ENCODE results near the gene TINAG.

The TINAG gene

GRCh38 chr6:54308289-54308985, at the start of gene TINAG:
TSS of gene TINAG (plus strand) at chr6:54308441. CDS start at chr6:54308551, 110 bp downstream.
- DNase-seq: no peak

GRCh38 chr6:54260025-54260424, 48.2 kb upstream of the TINAG start:
- DNase-seq: no peak

- DNase-seq: no peak
These were observed 45.7 kb upstream of the TINAG start for GRCh38 chr6:54262499-54262898.

DNA sequence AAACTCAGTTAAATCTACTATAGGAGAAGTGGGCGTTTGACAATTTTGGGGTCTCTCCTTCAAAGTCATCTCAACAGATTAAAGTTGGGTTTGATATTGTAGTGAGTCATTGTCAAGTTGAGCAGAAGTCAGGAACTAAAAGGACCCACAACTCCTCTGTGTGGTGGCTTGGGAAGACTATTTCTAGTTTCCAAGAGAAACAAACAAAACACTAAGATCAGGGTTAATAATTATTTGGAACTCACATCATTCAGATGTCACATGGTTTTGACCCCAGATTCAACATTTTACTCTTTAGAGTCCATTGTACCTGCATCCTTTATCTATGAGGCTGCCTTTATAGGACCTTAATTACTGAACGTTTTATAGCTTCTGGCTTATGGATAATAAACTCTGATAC, 45.3 kb upstream of the TINAG start:
- DNase-seq: no peak

- no peak for DNase-seq
These were observed 43.5 kb upstream of the TINAG start for GRCh38 chr6:54264581-54265272.

DNA sequence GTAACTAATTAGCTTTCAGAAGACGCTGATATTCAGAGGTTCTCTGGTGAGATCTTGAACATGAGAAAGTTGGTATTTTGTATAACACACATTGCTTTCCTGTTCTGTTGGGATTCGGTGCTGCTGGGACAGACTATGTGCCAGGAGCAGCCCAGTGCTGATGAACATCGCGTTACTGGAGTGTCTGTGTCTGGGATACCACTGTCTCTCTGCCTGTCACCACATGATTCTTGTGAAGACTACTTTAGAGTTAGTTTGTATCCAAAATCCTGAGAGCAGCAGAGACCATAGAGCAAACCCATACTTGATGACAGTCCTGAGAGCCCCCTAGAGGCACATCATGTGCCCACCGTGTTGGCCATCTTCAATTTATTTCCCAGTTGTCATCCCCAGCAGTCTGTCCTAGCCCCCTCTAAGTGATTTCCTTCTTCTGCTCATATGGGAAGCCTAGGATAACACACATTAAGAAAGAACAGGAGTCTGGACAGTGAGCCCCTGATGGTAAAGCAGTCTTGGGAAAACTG, 41.8 kb upstream of the TINAG start:
- DNase-seq: no peak

- DNase-seq: peak; percentile 56
These were observed 40.4 kb upstream of the TINAG start for GRCh38 chr6:54267798-54268197.

- DNase-seq: no peak
These were observed 34.9 kb upstream of the TINAG start for GRCh38 chr6:54273214-54273820.

GRCh38 chr6:54274383-54274782, 33.9 kb upstream of the TINAG start:
- no peak for DNase-seq

DNA sequence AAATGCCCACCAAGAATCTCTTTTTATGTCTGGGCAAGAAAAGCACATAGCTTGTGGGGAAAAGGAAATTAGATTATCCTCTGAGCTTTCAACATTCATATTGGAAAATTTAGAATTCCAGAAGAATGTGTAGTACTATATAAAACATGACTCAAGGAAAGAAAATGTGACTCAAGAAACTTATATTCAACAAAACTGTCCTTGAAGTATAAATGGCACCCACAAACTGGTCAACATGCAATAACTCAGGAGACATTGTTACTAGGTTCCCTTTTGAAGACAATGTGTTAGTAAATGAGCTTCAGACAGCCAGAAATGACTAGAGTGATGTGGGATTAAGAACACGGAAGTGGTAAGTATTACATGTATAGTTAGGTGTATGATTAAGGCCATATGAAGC, 26.1 kb upstream of the TINAG start:
- DNase-seq: no peak

- DNase-seq: no peak
These were observed 23.9 kb upstream of the TINAG start for GRCh38 chr6:54284161-54284860.

- no peak for DNase-seq
These were observed 22.6 kb upstream of the TINAG start for GRCh38 chr6:54285595-54285994.

DNA sequence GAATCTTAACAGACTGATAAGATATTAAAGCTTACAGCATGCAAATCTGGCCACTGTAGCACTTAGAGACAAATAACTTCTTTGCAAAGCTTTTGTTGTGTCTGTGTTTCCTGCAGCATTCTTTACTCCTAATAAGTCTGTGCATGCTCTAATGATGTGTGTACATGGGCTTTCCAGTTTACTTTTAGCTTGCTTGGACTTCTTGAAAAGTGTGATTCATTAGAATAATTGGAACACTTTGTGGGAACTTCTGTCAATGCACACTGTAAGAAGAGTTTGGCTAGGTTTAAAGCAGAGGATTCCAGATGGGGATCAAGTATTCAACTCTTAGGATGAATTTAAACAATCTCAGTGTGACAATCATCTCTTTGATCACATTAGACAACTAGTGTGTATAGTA, 22.1 kb upstream of the TINAG start:
- DNase-seq: no peak

DNA sequence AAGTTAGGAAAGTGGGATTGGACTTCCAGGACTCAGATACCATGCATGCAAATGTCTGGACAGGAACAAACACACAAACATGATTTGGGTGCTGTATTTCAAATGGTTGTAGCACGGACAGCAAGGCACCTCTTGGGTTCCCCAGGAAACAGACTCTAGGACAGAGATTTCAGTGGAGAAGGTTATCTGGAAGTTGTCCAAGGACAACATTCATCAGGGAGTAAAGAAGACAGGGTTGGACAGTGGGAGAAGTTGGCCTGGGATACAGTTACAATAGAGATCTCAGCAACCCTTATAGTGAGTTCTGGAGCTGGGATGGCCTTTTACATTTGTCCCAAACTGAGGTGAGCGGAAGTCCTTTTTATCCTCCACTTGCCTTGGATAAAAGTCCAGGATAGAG, 19.8 kb upstream of the TINAG start:
- DNase-seq: no peak

GRCh38 chr6:54289426-54289825, 18.8 kb upstream of the TINAG start:
- no peak for DNase-seq

GRCh38 chr6:54291146-54291545, 17.1 kb upstream of the TINAG start:
- no peak for DNase-seq

- no peak for DNase-seq
These were observed 16.5 kb upstream of the TINAG start for GRCh38 chr6:54291738-54292137.

- DNase-seq: no peak
These were observed 13.2 kb upstream of the TINAG start for GRCh38 chr6:54294965-54295532.

DNA sequence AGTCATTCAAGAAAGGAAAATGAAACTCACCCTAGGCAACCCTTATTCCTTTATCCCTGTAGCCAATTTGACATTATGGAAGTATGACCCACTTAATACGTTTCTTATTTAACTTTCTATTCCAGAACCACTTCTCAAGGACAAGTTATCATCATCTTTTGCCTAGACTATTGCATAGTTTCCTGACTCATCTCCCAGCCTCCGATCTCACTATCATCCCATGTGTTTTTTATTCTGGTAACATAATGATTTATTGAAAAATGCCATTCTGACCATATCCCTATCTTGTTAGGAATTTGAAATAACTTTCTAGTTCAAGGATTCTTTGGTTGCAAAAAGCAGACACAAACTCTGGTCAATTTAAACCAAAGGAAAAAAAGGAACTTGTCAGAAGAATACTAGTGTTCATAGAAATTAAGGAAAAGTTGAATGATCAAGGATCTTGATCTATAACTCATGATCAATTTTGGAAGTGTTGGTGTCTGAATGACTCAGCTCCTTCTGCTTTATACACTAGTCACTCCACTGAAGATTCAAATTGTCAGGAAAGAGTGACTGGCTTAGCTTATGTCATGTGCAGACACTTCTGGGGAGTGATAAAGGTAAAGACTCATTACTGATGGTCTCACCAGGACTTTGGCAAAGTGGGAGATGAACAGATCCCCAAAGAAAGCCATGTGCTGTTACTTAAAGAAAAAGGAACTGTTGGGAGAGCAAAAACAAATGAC, 8.5 kb upstream of the TINAG start:
- DNase-seq: no peak

GRCh38 chr6:54301770-54302169, 6.5 kb upstream of the TINAG start:
- no peak for DNase-seq

GRCh38 chr6:54307439-54307910, 766 bp upstream of the TINAG start:
- DNase-seq: no peak

- DNase-seq: no peak
These were observed 710 bp downstream of the TINAG start for GRCh38 chr6:54308986-54309315.
